Endothelial cell (in vitro differentiated cells): Measurements from ENCODE around the gene SH3D19. TPM values are rescaled to one million over a fixed set of nuclear protein-coding genes. Genes with fewer than 3 reads are reported as not detected.
"Not testable (repeated sequence)": the region's sequence is repeated elsewhere in the genome, so short reads cannot be mapped to it uniquely, and the experiment has no call there.

Experiments used
- DNase-seq: peaks from one replicate; pipeline ENCODE4 v3.0.0; 2021; ENCODE audit warnings: low spot score
- H3K27ac Mint-ChIP-seq: one replicate; pipeline ENCODE4 v1.8.0; 2021; ENCODE audit warnings: mixed read lengths, inconsistent platforms; ENCODE audit not compliant: unreplicated experiment
- H3K27me3 Mint-ChIP-seq: one replicate; pipeline ENCODE4 v1.8.0; 2021; ENCODE audit warnings: mild to moderate bottlenecking, moderate library complexity, mixed read lengths, inconsistent platforms; ENCODE audit not compliant: unreplicated experiment
- H3K36me3 Mint-ChIP-seq: one replicate; pipeline ENCODE4 v1.8.0; 2021; ENCODE audit warnings: mild to moderate bottlenecking, low read depth, mixed read lengths, inconsistent platforms; ENCODE audit not compliant: unreplicated experiment
- H3K4me1 Mint-ChIP-seq: one replicate; pipeline ENCODE4 v1.8.0; 2021; ENCODE audit warnings: mild to moderate bottlenecking, mixed read lengths, inconsistent platforms; ENCODE audit not compliant: unreplicated experiment
- H3K4me3 Mint-ChIP-seq: one replicate; pipeline ENCODE4 v1.8.0; 2021; ENCODE audit warnings: mild to moderate bottlenecking, mixed read lengths, inconsistent platforms; ENCODE audit not compliant: unreplicated experiment
- H3K9me3 Mint-ChIP-seq: one replicate; pipeline ENCODE4 v1.8.0; 2021; ENCODE audit warnings: mixed read lengths, inconsistent platforms; ENCODE audit not compliant: unreplicated experiment
- CTCF ChIP-seq: fragments of 200-600 bp; sonication (generic); IDR thresholded peaks from one replicate; pipeline ENCODE4 v1.5.0; 2021; ENCODE audit warnings: antibody characterized with exemption; ENCODE audit not compliant: unreplicated experiment
- total RNA-seq: library from RNA; stranded (reverse); fragmentation: NEBNext Ultra II Directional; extraction: Animal tissue kit (Norgen Biotek cat#: 25700); gene quantifications from one replicate; pipeline ENCODE4 v1.2.1, GENCODE V29; 2021; ENCODE audit not compliant: unreplicated experiment

SH3D19 gene
- total RNA-seq, 1 donor from 2014 or later, result 89.5 TPM

- Mint-ChIP-seq H3K4me3 (no peak overlapping the region), H3K27me3 (no peaks in the 10 kb centered on the region), H3K9me3 (no peaks in the 10 kb centered on the region), H3K36me3 (peaks cover 9% of the 10 kb centered on the region), H3K4me1 (peaks cover 19% of the 10 kb centered on the region), H3K27ac (no peak overlapping the region)
- no peak for DNase-seq
- no peak for TF ChIP-seq CTCF
Measured at GRCh38 chr4:151287409-151287808, 38.0 kb downstream of the SH3D19 start.

DNA sequence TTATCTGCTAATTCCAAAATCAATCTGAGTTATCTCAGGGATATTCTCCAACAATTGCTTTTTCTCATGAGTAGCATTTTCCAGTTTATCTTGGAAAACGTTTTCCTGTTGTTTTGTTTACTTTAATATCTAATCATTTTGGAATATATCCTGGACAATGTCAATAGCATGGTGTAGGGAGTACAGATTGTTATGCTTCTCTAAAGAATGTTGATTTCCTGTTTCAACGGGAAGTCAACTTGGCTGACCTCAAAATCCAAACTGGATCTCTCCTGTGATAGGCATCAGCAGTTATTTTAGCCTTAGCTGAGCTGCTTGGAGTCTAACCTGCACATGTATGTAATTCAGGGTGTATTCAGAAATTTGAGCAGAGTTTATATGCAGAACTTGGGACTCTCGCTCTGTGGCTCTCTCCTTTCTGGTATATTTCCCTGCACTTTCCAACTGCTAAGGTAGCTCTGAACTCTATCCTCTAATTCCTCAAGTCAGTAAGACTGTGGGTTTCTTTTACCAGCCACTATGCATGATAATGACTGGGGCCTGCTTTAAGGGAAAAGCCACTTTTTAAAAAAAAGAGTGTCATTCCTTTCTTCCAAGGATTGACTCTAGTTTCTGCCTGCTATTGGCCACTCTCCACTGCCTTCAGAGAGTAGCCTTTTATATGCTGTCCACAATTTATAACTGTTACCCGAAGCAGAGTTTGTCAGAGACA, 40.7 kb downstream of the SH3D19 start:
- DNase-seq, result no peak
- TF ChIP-seq CTCF, result no peak
- no peaks in the 10 kb centered on the region for H3K27me3 Mint-ChIP-seq
- no peak overlapping the region for H3K4me3 Mint-ChIP-seq
- no peaks in the 10 kb centered on the region for H3K36me3 Mint-ChIP-seq
- H3K9me3 Mint-ChIP-seq, result no peaks in the 10 kb centered on the region
- peaks cover 26% of the 10 kb centered on the region for H3K4me1 Mint-ChIP-seq
- H3K27ac Mint-ChIP-seq, result peak overlapping the region; percentile 80

DNA sequence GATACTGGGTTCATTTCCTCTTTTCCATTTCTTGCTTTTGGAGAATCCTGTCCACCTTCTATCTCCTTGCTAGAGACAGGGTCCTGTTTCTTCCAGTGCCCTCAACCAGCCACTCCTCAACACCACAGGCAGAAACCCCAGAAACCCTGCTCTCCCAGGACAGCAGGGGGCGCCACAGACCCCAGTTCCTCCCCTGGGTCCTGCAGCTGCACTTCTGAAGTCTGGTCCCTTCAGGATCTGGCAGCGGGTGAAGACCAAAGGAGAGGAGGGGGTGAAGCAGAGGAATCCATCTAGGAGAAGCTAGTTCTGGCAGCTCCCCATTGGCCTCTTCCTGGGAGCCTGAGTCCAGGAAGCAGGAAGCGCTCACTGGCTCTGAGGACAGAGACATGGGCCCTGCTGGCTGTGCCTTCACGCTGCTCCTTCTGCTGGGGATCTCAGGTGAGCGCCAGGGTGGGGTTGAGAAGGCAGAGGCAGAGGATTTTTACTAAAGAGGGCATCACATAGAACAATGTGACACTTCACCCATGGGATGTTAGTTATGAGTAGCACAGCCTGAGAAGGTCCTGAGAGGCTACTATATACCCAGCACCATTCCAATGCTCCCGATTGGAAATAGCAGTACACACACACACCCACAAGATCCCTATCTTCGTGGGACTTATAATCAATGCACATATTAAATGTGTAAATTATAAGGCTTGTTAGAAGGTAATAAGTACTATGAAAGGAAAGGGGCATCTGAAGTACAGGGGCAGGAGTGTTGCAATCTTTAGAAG, 48.4 kb downstream of the SH3D19 start, which contains the start of gene PRSS48:
Gene PRSS48 (plus strand): TSS at position 375 of the 776 bp plus-strand sequence. CDS start 12 bp downstream, at position 387.
- peak; percentile 88 for DNase-seq
- peaks cover 4% of the 10 kb centered on the region for H3K36me3 Mint-ChIP-seq
- TF ChIP-seq CTCF, result peak; percentile 74
- H3K4me1 Mint-ChIP-seq, result peaks cover 20% of the 10 kb centered on the region
- no peaks in the 10 kb centered on the region for H3K9me3 Mint-ChIP-seq
- no peaks in the 10 kb centered on the region for H3K27me3 Mint-ChIP-seq
- H3K27ac Mint-ChIP-seq, result peak within 1 kb of the TSS; percentile 13
- H3K4me3 Mint-ChIP-seq, result no peak within 1 kb of the TSS

DNA sequence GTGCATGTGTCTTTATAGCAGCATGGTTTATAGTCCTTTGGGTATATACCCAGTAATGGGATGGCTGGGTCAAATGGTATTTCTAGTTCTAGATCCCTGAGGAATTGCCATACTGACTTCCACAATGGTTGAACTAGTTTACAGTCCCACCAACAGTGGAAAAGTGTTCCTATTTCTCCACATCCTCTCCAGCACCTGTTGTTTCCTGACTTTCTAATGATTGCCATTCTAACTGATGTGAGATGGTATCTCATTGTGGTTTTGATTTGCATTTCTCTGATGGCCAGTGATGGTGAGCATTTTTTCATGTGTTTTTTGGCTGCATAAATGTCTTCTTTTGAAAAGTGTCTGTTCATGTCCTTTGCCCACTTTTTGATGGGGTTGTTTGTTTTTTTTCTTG, 56.5 kb downstream of the SH3D19 start:
- H3K27me3 Mint-ChIP-seq, H3K4me3 Mint-ChIP-seq, DNase-seq, H3K4me1 Mint-ChIP-seq, H3K27ac Mint-ChIP-seq, H3K36me3 Mint-ChIP-seq, H3K9me3 Mint-ChIP-seq: not testable (repeated sequence)

- H3K36me3 Mint-ChIP-seq, result peaks cover 3% of the 10 kb centered on the region
- no peaks in the 10 kb centered on the region for H3K9me3 Mint-ChIP-seq
- DNase-seq, result no peak
- H3K4me1 Mint-ChIP-seq, result peaks cover 3% of the 10 kb centered on the region
- no peak overlapping the region for H3K4me3 Mint-ChIP-seq
- TF ChIP-seq CTCF, result no peak
- H3K27me3 Mint-ChIP-seq, result no peaks in the 10 kb centered on the region
- no peak overlapping the region for H3K27ac Mint-ChIP-seq
Measured at GRCh38 chr4:151267822-151268535, 57.4 kb downstream of the SH3D19 start.
